Measurements from ENCODE around the gene CENPK.
"Not testable (repeated sequence)": the region's sequence is repeated elsewhere in the genome, so short reads cannot be mapped to it uniquely, and the experiment has no call there.

DNA sequence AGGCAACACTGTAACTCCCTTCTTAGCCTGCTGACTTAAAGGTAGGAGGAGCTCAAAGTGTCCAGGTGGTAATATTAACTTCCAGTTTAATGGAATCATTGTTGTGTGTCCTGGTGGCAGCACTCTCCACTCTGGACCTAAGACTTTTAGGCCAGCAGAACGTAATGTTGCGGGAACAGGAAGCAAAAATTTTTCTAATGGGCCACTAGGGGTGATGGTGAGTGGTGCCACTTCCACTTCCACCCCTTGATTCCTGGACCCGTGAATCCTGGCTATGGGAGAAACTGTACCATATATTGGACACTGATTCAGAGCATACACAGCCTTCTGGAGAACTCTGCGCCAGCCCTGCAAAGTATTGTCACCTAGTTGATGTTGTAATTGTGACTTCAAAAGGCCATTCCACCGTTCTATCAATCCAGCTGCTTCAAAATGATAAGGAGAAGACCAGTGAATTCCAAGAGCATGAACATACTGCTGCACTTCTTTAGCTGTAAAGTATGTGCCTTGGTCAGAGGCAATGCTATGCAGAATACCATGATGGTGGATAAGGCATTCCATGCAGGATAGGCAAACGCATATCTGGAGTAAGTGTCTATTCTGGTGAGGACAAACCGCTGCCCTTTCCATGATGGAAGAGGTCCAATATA lies 74.8 kb downstream of the CENPK start:
- TF ChIP-seq POLR2AphosphoS5 (IDR thresholded peaks at IDR 0.05); EZH2 (IDR thresholded peaks at IDR 0.05; ENCODE audit: borderline replicate concordance, insufficient read depth, low read length, poor library complexity, severe bottlenecking): not testable (repeated sequence)
- TF ChIP-seq, protein P1, sequence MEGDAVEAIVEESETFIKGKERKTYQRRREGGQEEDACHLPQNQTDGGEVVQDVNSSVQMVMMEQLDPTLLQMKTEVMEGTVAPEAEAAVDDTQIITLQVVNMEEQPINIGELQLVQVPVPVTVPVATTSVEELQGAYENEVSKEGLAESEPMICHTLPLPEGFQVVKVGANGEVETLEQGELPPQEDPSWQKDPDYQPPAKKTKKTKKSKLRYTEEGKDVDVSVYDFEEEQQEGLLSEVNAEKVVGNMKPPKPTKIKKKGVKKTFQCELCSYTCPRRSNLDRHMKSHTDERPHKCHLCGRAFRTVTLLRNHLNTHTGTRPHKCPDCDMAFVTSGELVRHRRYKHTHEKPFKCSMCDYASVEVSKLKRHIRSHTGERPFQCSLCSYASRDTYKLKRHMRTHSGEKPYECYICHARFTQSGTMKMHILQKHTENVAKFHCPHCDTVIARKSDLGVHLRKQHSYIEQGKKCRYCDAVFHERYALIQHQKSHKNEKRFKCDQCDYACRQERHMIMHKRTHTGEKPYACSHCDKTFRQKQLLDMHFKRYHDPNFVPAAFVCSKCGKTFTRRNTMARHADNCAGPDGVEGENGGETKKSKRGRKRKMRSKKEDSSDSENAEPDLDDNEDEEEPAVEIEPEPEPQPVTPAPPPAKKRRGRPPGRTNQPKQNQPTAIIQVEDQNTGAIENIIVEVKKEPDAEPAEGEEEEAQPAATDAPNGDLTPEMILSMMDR (IDR thresholded peaks at IDR 0.05; ENCODE audit: poor library complexity, severe bottlenecking), result not testable (repeated sequence)
- TF ChIP-seq, protein P2, sequence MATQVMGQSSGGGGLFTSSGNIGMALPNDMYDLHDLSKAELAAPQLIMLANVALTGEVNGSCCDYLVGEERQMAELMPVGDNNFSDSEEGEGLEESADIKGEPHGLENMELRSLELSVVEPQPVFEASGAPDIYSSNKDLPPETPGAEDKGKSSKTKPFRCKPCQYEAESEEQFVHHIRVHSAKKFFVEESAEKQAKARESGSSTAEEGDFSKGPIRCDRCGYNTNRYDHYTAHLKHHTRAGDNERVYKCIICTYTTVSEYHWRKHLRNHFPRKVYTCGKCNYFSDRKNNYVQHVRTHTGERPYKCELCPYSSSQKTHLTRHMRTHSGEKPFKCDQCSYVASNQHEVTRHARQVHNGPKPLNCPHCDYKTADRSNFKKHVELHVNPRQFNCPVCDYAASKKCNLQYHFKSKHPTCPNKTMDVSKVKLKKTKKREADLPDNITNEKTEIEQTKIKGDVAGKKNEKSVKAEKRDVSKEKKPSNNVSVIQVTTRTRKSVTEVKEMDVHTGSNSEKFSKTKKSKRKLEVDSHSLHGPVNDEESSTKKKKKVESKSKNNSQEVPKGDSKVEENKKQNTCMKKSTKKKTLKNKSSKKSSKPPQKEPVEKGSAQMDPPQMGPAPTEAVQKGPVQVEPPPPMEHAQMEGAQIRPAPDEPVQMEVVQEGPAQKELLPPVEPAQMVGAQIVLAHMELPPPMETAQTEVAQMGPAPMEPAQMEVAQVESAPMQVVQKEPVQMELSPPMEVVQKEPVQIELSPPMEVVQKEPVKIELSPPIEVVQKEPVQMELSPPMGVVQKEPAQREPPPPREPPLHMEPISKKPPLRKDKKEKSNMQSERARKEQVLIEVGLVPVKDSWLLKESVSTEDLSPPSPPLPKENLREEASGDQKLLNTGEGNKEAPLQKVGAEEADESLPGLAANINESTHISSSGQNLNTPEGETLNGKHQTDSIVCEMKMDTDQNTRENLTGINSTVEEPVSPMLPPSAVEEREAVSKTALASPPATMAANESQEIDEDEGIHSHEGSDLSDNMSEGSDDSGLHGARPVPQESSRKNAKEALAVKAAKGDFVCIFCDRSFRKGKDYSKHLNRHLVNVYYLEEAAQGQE (IDR thresholded peaks at IDR 0.05; ENCODE audit: borderline replicate concordance), result not testable (repeated sequence)
